Measurements from ENCODE around the gene PER3. TPM values are rescaled to one million over a fixed set of nuclear protein-coding genes. Genes with fewer than 3 reads are reported as not detected.

Gene PER3
- total and polyA plus RNA-seq, 2 of the 13 experiments (the other 11 are each of a cell fraction or from before 2014, with no cell fraction given) = 3.0 to 6.0 TPM

DNA sequence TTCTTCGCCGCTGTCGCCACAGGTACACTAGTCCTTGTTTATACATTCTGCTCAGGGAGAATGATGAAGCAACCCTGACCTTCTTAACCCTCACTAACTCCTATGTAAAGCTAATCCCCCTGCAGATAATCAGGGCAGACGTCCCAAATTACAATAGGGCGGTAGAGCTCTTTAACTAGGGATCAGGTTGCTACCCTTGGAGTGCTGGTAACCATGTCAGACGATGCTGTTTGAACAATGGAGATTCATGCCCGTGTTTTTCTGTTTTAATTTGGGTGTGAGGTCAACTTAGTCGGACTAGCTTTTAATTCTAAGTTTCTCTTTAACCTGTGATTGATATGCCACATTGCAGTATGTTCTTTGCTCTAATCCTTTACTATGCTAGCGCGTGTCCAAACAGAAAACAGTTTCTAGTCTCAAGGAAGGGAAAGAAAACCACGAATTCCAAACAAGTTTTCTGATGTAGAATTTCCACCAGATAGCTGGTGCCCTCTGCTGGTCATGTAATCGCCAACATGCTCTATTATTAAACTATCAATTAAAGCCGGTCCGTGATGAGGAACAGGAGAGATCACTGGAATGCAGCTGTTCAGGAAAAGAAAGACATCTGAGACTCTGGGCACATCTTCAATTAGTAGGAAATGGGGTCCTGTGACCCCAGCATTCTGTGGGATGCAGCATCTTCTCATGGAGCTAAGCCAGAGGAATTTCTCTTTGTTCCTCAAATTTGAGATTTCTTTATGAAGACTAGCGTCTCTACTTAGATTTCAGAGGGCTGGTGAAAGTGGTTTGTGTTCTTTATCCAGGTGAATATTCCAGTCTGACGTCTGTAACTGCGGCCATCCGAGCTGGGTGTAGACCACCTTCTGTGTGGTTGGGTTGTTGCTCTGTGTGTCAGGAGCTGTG lies 31.3 kb upstream of the PER3 start (continued):
- TF ChIP-seq, protein P1, sequence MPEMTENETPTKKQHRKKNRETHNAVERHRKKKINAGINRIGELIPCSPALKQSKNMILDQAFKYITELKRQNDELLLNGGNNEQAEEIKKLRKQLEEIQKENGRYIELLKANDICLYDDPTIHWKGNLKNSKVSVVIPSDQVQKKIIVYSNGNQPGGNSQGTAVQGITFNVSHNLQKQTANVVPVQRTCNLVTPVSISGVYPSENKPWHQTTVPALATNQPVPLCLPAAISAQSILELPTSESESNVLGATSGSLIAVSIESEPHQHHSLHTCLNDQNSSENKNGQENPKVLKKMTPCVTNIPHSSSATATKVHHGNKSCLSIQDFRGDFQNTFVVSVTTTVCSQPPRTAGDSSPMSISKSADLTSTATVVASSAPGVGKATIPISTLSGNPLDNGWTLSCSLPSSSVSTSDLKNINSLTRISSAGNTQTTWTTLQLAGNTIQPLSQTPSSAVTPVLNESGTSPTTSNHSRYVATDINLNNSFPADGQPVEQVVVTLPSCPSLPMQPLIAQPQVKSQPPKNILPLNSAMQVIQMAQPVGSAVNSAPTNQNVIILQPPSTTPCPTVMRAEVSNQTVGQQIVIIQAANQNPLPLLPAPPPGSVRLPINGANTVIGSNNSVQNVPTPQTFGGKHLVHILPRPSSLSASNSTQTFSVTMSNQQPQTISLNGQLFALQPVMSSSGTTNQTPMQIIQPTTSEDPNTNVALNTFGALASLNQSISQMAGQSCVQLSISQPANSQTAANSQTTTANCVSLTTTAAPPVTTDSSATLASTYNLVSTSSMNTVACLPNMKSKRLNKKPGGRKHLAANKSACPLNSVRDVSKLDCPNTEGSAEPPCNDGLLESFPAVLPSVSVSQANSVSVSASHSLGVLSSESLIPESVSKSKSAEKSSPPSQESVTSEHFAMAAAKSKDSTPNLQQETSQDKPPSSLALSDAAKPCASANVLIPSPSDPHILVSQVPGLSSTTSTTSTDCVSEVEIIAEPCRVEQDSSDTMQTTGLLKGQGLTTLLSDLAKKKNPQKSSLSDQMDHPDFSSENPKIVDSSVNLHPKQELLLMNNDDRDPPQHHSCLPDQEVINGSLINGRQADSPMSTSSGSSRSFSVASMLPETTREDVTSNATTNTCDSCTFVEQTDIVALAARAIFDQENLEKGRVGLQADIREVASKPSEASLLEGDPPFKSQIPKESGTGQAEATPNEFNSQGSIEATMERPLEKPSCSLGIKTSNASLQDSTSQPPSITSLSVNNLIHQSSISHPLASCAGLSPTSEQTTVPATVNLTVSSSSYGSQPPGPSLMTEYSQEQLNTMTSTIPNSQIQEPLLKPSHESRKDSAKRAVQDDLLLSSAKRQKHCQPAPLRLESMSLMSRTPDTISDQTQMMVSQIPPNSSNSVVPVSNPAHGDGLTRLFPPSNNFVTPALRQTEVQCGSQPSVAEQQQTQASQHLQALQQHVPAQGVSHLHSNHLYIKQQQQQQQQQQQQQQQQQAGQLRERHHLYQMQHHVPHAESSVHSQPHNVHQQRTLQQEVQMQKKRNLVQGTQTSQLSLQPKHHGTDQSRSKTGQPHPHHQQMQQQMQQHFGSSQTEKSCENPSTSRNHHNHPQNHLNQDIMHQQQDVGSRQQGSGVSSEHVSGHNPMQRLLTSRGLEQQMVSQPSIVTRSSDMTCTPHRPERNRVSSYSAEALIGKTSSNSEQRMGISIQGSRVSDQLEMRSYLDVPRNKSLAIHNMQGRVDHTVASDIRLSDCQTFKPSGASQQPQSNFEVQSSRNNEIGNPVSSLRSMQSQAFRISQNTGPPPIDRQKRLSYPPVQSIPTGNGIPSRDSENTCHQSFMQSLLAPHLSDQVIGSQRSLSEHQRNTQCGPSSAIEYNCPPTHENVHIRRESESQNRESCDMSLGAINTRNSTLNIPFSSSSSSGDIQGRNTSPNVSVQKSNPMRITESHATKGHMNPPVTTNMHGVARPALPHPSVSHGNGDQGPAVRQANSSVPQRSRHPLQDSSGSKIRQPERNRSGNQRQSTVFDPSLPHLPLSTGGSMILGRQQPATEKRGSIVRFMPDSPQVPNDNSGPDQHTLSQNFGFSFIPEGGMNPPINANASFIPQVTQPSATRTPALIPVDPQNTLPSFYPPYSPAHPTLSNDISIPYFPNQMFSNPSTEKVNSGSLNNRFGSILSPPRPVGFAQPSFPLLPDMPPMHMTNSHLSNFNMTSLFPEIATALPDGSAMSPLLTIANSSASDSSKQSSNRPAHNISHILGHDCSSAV (CRISPR knock-in tag; IDR thresholded peaks at IDR 0.05; ENCODE audit: borderline replicate concordance) = no peak
- TF ChIP-seq CEBPZ (IDR thresholded peaks at IDR 0.05; ENCODE audit: low read length) (no peak), MZF1 (CRISPR knock-in tag; IDR thresholded peaks at IDR 0.05; ENCODE audit: borderline replicate concordance) (no peak), MAFF (IDR thresholded peaks at IDR 0.05; ENCODE audit: low read depth, low read length) (no peak), POLR2A (IDR thresholded peaks at IDR 0.05; ENCODE audit: insufficient read depth in 1 of 2, low read depth in 2 of 2, low read length in 2 of 2) (no peak), HES4 (CRISPR knock-in tag; IDR thresholded peaks at IDR 0.05; ENCODE audit: borderline replicate concordance) (no peak), ZNF670 (CRISPR knock-in tag; IDR thresholded peaks at IDR 0.05; ENCODE audit: borderline replicate concordance) (peak; percentile 44; the same call in 1 of the 2 replicates), SIX1 (CRISPR knock-in tag; IDR thresholded peaks at IDR 0.05; ENCODE audit: borderline replicate concordance) (no peak), BATF2 (CRISPR knock-in tag; IDR thresholded peaks at IDR 0.05) (no peak), ZNF552 (CRISPR knock-in tag; IDR thresholded peaks at IDR 0.05; ENCODE audit: borderline replicate concordance) (no peak), ZNF510 (CRISPR knock-in tag; IDR thresholded peaks at IDR 0.05; ENCODE audit: low read depth) (no peak)
- TF ChIP-seq, protein P2, sequence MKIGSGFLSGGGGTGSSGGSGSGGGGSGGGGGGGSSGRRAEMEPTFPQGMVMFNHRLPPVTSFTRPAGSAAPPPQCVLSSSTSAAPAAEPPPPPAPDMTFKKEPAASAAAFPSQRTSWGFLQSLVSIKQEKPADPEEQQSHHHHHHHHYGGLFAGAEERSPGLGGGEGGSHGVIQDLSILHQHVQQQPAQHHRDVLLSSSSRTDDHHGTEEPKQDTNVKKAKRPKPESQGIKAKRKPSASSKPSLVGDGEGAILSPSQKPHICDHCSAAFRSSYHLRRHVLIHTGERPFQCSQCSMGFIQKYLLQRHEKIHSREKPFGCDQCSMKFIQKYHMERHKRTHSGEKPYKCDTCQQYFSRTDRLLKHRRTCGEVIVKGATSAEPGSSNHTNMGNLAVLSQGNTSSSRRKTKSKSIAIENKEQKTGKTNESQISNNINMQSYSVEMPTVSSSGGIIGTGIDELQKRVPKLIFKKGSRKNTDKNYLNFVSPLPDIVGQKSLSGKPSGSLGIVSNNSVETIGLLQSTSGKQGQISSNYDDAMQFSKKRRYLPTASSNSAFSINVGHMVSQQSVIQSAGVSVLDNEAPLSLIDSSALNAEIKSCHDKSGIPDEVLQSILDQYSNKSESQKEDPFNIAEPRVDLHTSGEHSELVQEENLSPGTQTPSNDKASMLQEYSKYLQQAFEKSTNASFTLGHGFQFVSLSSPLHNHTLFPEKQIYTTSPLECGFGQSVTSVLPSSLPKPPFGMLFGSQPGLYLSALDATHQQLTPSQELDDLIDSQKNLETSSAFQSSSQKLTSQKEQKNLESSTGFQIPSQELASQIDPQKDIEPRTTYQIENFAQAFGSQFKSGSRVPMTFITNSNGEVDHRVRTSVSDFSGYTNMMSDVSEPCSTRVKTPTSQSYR (CRISPR knock-in tag; IDR thresholded peaks at IDR 0.05; ENCODE audit: borderline replicate concordance) = no peak
